Stomach smooth muscle (tissue), 2 donors: ENCODE measurements around the gene ITPR2.

Experiments used
- H3K27ac ChIP-seq: one replicate; pipeline ENCODE4 v1.7.0; 2013; ENCODE audit warnings: mild to moderate bottlenecking, low read length, inconsistent platforms
- H3K27me3 ChIP-seq, 2 donors: one replicate each; pipeline ENCODE4 v1.7.0; 2013; ENCODE audit warnings: low read length in 2 of 2; ENCODE audit not compliant: insufficient read depth in 2 of 2, control insufficient read depth in 1 of 2
- H3K36me3 ChIP-seq, 2 donors: one replicate each; pipeline ENCODE4 v1.7.0; 2013; ENCODE audit warnings: low read length in 2 of 2; ENCODE audit not compliant: control insufficient read depth in 2 of 2, insufficient read depth in 2 of 2
- H3K4me1 ChIP-seq: one replicate; pipeline ENCODE4 v1.7.0; 2013; ENCODE audit warnings: low read length; ENCODE audit not compliant: control insufficient read depth, insufficient read depth
- H3K4me3 ChIP-seq, 2 donors: one replicate each; pipeline ENCODE4 v1.7.0; 2013; ENCODE audit warnings: low read length in 2 of 2
- H3K9ac ChIP-seq, 2 donors: one replicate each; pipeline ENCODE4 v1.7.0; 2013; ENCODE audit warnings: low read length in 2 of 2, mild to moderate bottlenecking in 1 of 2
- H3K9me3 ChIP-seq, 2 donors: one replicate each; pipeline ENCODE4 v1.7.0; 2013; ENCODE audit warnings: low read length in 2 of 2; ENCODE audit not compliant: control insufficient read depth in 2 of 2
- donor health status: healthy.
- donor health status: Pancreatic carcinoma.

Gene ITPR2

GRCh38 chr12:26833743-26834490, 923 bp upstream of the ITPR2 start:
- Histone ChIP-seq H3K27ac (no peak overlapping the region), H3K4me3 (peak overlapping the region; percentile 73 to 74), H3K9ac (peak overlapping the region; percentile 36 to 57), H3K36me3 (no peaks in the 10 kb centered on the region), H3K9me3 (no peaks in the 10 kb centered on the region), H3K4me1 (peaks cover 18% of the 10 kb centered on the region), H3K27me3 (no peaks in the 10 kb centered on the region)

- H3K36me3 ChIP-seq: no peaks in the 10 kb centered on the region
- H3K4me1 ChIP-seq: peaks cover 18% of the 10 kb centered on the region
- H3K9ac ChIP-seq: peak overlapping the region; percentile 91 to 92
- H3K27ac ChIP-seq: peak overlapping the region; percentile 86
- no peaks in the 10 kb centered on the region for H3K9me3 ChIP-seq
- H3K4me3 ChIP-seq: peak overlapping the region; percentile 98 to 99
- no peaks in the 10 kb centered on the region for H3K27me3 ChIP-seq
Observed at GRCh38 chr12:26831951-26832821, 808 bp downstream of the ITPR2 start.

- H3K9ac ChIP-seq: no peak overlapping the region
- no peaks in the 10 kb centered on the region for H3K36me3 ChIP-seq
- no peaks in the 10 kb centered on the region for H3K27me3 ChIP-seq
- no peak overlapping the region for H3K27ac ChIP-seq
- peak overlapping the region; percentile 47 to 68 for H3K4me3 ChIP-seq
- no peaks in the 10 kb centered on the region for H3K9me3 ChIP-seq
- H3K4me1 ChIP-seq: peaks cover 18% of the 10 kb centered on the region
Observed at GRCh38 chr12:26830783-26831551, 2.0 kb downstream of the ITPR2 start.

GRCh38 chr12:26830363-26830762, 2.6 kb downstream of the ITPR2 start:
- H3K9ac ChIP-seq: no peak overlapping the region
- H3K9me3 ChIP-seq: no peaks in the 10 kb centered on the region
- H3K36me3 ChIP-seq: no peaks in the 10 kb centered on the region
- H3K4me3 ChIP-seq: peak overlapping the region; percentile 47 to 68
- no peak overlapping the region for H3K27ac ChIP-seq
- H3K4me1 ChIP-seq: peaks cover 18% of the 10 kb centered on the region
- no peaks in the 10 kb centered on the region for H3K27me3 ChIP-seq

- Histone ChIP-seq H3K27me3 (no peaks in the 10 kb centered on the region), H3K36me3 (no peaks in the 10 kb centered on the region), H3K4me3 (no peak overlapping the region), H3K9me3 (no peaks in the 10 kb centered on the region), H3K9ac (no peak overlapping the region), H3K27ac (no peak overlapping the region), H3K4me1 (peaks cover 11% of the 10 kb centered on the region)
Observed at GRCh38 chr12:26828280-26829073, 4.5 kb downstream of the ITPR2 start.

GRCh38 chr12:26826437-26826836, 6.6 kb downstream of the ITPR2 start:
- H3K36me3 ChIP-seq: no peaks in the 10 kb centered on the region
- no peaks in the 10 kb centered on the region for H3K9me3 ChIP-seq
- H3K9ac ChIP-seq: no peak overlapping the region
- peaks cover 7% of the 10 kb centered on the region for H3K4me1 ChIP-seq
- no peak overlapping the region for H3K27ac ChIP-seq
- H3K27me3 ChIP-seq: no peaks in the 10 kb centered on the region
- no peak overlapping the region for H3K4me3 ChIP-seq

GRCh38 chr12:26825459-26826016, 7.5 kb downstream of the ITPR2 start:
- Histone ChIP-seq H3K36me3 (no peaks in the 10 kb centered on the region), H3K27me3 (no peaks in the 10 kb centered on the region), H3K4me3 (no peak overlapping the region), H3K9me3 (no peaks in the 10 kb centered on the region), H3K9ac (no peak overlapping the region), H3K4me1 (no peaks in the 10 kb centered on the region), H3K27ac (no peak overlapping the region)

GRCh38 chr12:26823390-26823789, 9.6 kb downstream of the ITPR2 start:
- H3K9me3 ChIP-seq: no peaks in the 10 kb centered on the region
- H3K27me3 ChIP-seq: no peaks in the 10 kb centered on the region
- no peak overlapping the region for H3K4me3 ChIP-seq
- H3K27ac ChIP-seq: no peak overlapping the region
- H3K36me3 ChIP-seq: no peaks in the 10 kb centered on the region
- H3K9ac ChIP-seq: no peak overlapping the region
- no peaks in the 10 kb centered on the region for H3K4me1 ChIP-seq

GRCh38 chr12:26822026-26822425, 11.0 kb downstream of the ITPR2 start:
- no peaks in the 10 kb centered on the region for H3K36me3 ChIP-seq
- no peak overlapping the region for H3K27ac ChIP-seq
- no peak overlapping the region for H3K9ac ChIP-seq
- no peaks in the 10 kb centered on the region for H3K9me3 ChIP-seq
- no peaks in the 10 kb centered on the region for H3K4me1 ChIP-seq
- no peaks in the 10 kb centered on the region for H3K27me3 ChIP-seq
- no peak overlapping the region for H3K4me3 ChIP-seq
